Measurements from ENCODE around the gene GAPDHS.

GAPDHS gene

GRCh38 chr19:35539850-35540249, 6.6 kb downstream of the GAPDHS start:
- DNase-seq (ENCODE audit: low read depth in 2 of 2), result no peak

GRCh38 chr19:35540356-35540927, 7.2 kb downstream of the GAPDHS start:
- DNase-seq (ENCODE audit: low read depth in 2 of 2), result no peak

- DNase-seq (ENCODE audit: low read depth in 2 of 2), result no peak
Observed at GRCh38 chr19:35542209-35542608, 9.0 kb downstream of the GAPDHS start.

DNA sequence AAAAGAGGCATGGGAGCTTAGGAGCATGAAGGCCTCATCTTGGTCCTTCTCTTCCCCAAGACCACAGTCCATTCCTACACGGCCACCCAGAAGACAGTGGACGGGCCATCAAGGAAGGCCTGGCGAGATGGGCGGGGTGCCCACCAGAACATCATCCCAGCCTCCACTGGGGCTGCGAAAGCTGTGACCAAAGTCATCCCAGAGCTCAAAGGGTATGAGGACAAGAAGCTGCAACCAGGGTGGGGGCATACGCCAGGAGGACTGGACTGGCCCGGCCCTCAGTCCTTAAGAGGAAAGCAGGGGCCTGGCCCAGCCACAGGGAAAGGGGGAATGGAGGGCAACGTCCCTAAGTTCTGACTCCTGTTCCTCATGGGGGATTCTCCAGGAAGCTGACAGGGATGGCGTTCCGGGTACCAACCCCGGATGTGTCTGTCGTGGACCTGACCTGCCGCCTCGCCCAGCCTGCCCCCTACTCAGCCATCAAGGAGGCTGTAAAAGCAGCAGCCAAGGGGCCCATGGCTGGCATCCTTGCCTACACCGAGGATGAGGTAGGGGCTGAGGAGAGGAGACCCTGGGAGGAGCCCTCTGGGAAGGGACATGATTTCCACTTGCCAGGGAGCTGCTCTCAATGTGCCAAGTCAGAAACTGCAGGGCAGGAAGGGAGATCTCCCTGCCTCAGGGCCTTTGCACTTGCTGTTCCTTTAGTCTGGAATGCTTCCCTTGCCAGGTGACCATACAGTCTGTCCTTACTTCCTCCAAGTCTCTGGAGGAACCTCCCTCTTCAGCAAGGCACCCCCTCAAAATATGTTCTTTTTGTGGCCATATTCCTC, 10.2 kb downstream of the GAPDHS start:
- no peak for DNase-seq (ENCODE audit: low read depth in 2 of 2)

DNA sequence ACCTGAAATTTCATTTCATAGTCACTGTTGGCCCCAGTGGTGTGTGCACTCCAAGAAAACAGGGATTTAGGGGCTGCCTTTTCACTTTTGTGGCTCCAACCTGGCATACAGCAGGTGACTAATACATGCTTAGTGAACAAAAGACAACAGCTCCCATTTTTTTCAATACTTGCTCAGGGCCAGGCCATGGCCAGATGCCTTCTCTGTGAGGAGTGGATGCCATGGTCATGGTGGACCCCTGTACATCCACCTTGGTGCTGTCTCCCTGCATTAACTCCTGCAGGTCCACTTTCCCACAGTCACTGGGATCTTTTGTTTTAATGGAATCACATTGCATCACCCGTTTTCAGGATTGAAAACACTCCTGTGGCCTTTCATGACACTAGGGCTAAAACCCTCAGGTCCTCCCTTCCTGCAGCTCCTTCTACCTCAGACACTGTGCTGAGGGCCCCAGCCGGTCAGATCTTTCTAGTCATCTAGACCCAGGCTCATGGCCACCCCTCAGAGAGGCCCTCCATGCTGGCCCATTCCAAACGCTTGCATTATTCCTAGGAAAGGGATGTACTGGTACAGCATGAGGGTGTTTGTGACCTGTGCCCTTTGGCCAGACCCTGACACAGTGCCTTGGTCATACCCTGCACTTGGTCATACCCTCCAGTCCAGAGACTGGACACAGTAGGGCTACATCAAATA, 11.0 kb downstream of the GAPDHS start:
- no peak for DNase-seq (ENCODE audit: low read depth in 2 of 2)

DNA sequence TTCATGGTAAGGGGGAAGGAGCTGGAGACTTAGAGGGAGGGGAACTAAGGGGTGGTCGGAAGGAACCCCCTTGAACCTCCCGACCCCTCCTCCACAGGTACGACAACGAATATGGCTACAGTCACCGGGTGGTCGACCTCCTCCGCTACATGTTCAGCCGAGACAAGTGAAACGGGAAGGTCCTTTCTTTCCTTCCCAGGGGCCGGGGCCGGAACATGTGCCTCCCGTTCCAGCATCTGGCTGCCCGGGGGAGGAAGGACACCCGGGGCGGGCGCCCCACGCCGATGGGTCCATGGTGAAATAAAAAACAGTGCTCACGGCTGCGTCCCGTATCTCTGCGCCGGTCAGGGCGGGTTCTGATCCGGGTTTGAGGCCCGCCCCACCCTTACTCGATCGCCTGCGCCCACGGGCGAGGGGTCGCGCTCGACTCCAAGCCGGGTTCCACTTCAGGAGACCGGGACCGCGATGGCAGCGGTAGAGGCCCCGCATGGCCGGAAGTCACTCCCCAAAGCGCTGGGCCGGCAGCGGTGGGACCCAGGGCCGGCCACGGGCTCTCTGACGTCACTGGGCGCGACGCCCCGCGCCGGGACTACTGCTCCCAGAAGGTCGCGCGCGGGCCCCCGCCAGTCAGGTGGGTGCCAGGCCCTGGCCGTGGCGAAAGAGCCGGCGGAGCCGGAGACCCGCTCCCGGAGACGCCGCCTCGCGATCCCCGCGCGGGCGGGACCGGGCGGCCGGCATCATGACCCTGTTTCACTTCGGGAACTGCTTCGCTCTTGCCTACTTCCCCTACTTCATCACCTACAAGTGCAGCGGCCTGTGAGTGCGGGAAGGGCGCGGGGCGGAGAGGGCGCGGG, 12.0 kb downstream of the GAPDHS start, which contains the start of gene TMEM147:
TSS of gene TMEM147 (plus strand) at position 626 of the 854 bp plus-strand sequence. CDS start at position 740, 114 bp downstream.
- DNase-seq (ENCODE audit: low read depth in 2 of 2), result peak; percentile 74 to 81

DNA sequence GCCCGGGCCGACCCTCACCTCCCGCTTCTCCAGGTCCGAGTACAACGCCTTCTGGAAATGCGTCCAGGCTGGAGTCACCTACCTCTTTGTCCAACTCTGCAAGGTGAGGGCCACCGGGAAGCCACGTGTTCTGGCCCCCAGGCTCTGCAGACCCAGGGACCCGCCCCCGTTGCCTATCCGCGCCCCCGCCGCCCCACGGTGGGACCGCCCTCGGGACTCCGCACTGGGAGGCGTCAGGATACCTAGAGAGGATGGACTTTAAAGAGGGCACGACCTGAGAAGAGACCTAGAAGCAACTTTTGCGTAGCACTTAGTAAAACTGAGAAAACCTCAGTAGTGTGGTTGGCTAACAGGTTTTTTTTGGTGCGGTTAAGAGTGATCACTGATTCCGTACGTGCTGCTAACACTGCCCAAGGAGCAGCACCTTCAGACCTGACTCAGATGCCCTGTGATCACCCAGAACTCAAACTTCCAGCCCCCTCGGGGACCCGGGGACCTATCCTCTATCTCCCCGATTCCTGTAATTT, 12.7 kb downstream of the GAPDHS start:
- DNase-seq (ENCODE audit: low read depth in 2 of 2), result peak; percentile 52 to 75

- DNase-seq (ENCODE audit: low read depth in 2 of 2), result no peak
Observed at GRCh38 chr19:35546532-35546931, 13.3 kb downstream of the GAPDHS start.

DNA sequence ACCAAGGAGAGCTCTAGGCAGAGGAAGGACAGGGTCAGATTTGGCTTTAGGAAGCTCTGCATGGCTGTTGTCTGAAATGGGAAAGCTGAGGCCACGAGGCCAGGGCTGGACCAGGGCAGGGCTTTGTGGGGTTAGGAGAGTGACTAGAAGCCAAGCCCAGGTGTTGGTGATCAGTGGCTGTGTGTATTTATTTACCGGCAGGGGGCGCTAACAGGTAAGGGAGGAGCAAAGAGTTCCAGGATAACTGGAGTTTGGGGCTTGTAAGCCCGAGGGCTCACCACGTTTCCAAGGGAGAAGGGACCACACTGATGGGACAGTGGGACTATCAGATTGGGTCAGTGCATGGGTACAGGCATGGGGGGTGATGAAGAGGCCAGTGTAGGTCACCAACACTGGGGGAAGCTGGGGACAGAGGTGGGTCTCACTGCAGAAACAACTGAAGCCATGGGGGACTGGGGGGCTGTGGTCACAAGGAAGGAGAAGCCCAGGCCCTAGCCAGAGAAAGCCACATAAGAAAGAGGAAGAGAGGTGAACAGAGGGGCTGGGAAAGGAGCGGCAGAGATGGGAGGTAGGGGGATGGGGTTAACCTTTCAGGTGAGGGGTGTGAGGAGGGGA, 16.0 kb downstream of the GAPDHS start:
- DNase-seq (ENCODE audit: low read depth in 2 of 2), result peak in 1 of 2 experiments; percentile 41

- no peak for DNase-seq (ENCODE audit: low read depth in 2 of 2)
Observed at GRCh38 chr19:35549879-35550523, 16.7 kb downstream of the GAPDHS start.

- no peak for DNase-seq (ENCODE audit: low read depth in 2 of 2)
Observed at GRCh38 chr19:35551091-35551810, 18.0 kb downstream of the GAPDHS start.

- no peak for DNase-seq (ENCODE audit: low read depth in 2 of 2)
Observed at GRCh38 chr19:35552534-35553384, 19.5 kb downstream of the GAPDHS start.

DNA sequence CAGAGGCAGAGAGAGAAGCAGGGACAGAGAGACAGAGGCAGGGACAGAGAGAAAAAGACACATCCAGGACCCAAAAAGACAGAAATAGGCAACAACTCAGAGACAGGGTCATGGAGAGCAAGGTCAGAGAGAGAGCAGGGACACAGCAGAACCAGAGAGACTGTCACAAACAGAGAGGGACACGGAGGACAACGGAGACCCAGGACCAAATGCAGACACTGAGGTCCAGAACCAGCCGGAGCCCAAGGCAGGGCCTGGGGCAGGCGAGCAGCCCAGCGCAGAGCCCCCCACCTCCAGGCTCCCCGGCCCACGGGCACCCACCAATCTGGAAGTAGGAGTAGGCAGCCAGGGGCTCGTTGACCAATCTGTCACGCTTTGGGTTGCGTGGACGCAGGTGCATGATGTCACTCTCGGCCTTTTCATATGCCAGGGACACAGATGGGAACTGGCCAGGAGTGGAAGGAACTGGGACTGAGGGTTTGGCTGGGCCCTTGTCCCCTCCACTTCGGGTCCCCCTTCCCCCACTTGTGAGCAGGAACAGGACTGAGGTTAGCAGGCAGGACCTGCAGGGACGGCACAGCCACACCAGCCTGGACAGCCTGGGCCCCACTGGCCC, 20.2 kb downstream of the GAPDHS start:
- DNase-seq (ENCODE audit: low read depth in 2 of 2), result no peak

DNA sequence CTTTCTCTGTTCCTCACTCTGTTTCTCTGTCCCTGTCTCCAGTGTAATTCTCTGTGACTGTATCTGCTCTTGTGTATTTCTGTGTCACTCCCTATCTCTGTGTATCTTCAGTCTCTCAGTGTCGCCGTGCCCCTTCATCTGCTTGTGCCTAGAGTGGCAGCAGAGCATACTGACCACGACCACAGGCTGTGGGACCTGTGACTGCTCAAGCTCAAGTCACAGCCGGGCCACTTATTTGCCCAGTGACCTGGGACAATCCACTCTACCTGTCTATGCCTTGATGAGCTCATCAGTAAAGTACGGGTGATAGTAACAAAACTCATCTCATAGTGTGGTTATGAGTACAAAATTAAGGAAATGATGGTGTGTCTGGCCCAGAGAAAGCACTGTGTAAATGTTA, 20.8 kb downstream of the GAPDHS start:
- DNase-seq (ENCODE audit: low read depth in 2 of 2), result no peak

GRCh38 chr19:35555301-35556005, 22.2 kb downstream of the GAPDHS start:
- no peak for DNase-seq (ENCODE audit: low read depth in 2 of 2)

DNA sequence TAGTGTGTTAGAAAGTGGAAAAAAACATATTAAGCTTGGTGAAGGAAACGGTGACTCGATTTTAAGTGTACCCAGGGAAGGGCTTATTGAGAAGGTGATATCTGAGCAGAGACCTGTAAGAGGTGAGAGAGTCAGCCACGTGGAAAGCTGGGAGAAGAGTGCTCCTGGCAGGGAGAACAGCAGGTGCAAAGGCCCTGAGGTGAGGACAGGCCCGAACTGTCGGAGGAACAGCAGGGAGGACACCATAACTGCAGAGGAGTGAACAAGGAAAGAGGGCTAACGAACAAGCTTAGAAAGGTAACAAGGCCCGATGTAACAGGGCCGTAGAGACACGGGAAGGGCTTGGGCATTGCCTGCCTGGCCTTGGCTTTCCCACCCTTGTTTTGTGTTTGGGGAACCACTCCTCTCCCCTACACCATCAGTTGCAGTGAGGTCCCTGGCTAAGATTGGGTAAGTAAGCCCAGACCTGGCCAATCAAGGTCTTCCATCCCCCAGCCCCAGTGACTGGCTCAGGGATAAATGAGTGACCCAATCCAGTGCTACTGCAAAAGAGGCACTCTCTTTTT, 22.9 kb downstream of the GAPDHS start:
- DNase-seq (ENCODE audit: low read depth in 2 of 2), result no peak

DNA sequence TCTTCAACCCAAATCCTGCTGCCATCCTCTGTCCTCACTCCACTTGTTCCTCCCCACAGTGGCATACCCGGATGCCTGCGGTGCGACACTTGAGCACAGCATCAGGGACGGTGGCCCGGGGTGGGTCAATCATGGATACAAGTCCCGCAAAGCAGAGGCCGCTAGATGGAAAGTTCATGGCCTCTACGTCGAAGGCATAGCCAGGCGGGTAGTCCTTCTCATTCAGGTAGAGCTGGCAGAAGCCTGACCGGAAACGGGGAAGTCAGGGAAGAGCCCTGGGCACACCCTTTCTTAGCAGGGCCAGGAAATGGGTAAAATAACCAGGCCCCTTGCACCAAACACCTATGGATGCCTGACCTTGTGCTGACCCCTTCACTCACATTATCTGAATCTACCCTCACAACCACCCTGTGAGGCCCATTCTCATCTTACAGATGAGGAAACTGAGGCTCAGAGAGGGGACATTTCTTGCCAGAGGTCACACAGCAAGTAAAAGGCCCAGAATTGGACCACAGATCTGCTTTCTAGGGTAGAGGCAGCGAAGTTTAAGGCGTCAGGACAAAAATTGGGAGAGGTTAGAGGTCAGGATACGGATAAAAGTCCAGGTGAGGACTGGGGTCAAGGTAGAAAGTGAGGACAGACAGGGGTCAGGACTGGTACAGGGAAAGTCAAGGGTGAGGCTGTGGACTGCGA, 23.7 kb downstream of the GAPDHS start:
- no peak for DNase-seq (ENCODE audit: low read depth in 2 of 2)
